Liver (tissue), 3 donors: ENCODE measurements around the gene PEMT.

Experiments
- CTCF ChIP-seq: fragments of 150-350 bp; IDR thresholded peaks from 2 replicates; pipeline ENCODE4 v1.5.1; 2017; ENCODE audit warnings: improper control_type of control experiment, low read depth, low read length; ENCODE audit not compliant: missing input control
- MAX ChIP-seq: IDR thresholded peaks from 2 replicates; pipeline ENCODE4 v1.6.1; 2016; ENCODE audit warnings: antibody characterized with exemption
- TAF1 ChIP-seq: conservative IDR thresholded peaks from 2 replicates; pipeline ENCODE4 v1.6.1; 2016; ENCODE audit warnings: antibody characterized with exemption, mild to moderate bottlenecking
- donor health status: healthy.
- donor health status: healthy.

- no peak for TF ChIP-seq CTCF
- TF ChIP-seq TAF1, result peak; percentile 31
- peak; percentile 56 for TF ChIP-seq MAX
Measured at GRCh38 chr17:17581509-17581908, 10.0 kb downstream of the PEMT start.
